BLaER1 treated with 17β-estradiol and CSF1 and Interleukin-3, amounts not matched to agents 10 nM and 100 nM (cell line): ENCODE results near the gene FLNA.
"Not testable (repeated sequence)": the region's sequence is repeated elsewhere in the genome, so short reads cannot be mapped to it uniquely, and the experiment has no call there.

Source experiments
- H3K27ac ChIP-seq, 11 experiments: shearing (Covaris generic); formaldehyde crosslinking; 2 replicates each; pipeline ENCODE4 v1.8.1; 2022
- H3K27me3 ChIP-seq, 11 experiments: shearing (Covaris generic); formaldehyde crosslinking; 2 replicates each; pipeline ENCODE4 v1.8.1; 2022
- H3K36me3 ChIP-seq, 11 experiments: shearing (Covaris generic); formaldehyde crosslinking; 2 replicates each; pipeline ENCODE4 v1.8.1; 2022
- H3K4me1 ChIP-seq, 10 experiments: shearing (Covaris generic); formaldehyde crosslinking; 2 replicates each; pipeline ENCODE4 v1.8.1; 2022
- H3K4me2 ChIP-seq, 11 experiments: shearing (Covaris generic); formaldehyde crosslinking; 2 replicates each; pipeline ENCODE4 v1.8.1; 2022
- H3K4me3 ChIP-seq, 10 experiments: shearing (Covaris generic); formaldehyde crosslinking; 2 replicates each; pipeline ENCODE4 v1.8.1; 2022
- H3K9ac ChIP-seq, 11 experiments: shearing (Covaris generic); formaldehyde crosslinking; 2 replicates each; pipeline ENCODE4 v1.8.1; 2022
- H3K9me3 ChIP-seq, 11 experiments: shearing (Covaris generic); formaldehyde crosslinking; replicated peaks in 1 of 11; 2 replicates each; pipeline ENCODE4 v1.8.1; 2022
- H4K20me1 ChIP-seq, 11 experiments: shearing (Covaris generic); formaldehyde crosslinking; 2 replicates each; pipeline ENCODE4 v1.8.1; 2022
- Cebpa-rat ChIP-seq, 11 experiments: shearing (Covaris generic); IDR thresholded peaks; 2 replicates each; pipeline ENCODE4 v1.8.1; 2022

FLNA gene

DNA sequence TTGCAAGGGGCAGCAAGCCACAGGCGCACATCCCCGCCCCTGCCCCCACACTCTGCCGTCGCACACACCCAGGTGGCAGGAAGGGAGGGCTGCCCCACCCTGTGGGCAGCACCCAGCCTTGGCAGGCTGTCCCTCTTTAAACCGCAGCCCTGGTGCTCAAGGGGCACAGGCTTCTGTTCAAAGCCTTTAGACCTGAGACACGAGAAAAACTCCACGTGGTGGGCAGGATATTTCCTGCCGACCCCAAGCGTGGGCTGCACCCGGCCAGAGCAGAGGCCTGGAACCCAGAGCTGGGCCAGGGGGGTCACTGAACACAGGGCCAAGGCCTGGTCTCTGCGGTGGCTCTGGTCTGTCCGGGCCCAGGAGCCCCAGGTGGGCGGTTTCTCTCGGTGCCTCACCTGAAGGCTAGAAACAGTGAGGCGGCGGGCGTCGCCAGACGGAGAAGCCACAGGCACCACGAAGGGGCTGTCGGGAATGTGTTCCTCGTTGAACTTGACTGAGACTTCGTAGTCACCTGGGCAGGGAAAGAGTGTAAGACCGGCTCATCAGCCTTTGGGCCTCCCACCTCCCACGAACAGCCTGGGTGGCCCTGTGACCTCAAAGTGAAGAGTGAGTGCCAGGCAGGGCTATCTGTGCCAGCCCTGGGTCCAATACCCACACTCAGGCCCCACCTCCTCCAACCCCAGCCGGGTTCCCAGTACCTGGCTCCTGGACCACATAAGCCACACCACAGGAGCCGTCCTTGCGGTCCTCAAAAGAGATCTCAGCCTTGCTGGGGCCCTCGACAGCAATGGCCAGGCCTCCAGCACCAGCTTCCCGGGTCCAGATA lies 23.0 kb downstream of the FLNA start:
- H3K4me2 ChIP-seq = 0 out of 22 replicates have a peak overlapping the region, but pooled peaks of 1 of the 11 experiments have one; percentile 9
- peaks cover 73 to 84% (median 81%) of the 10 kb centered on the region in 11 experiments for H3K36me3 ChIP-seq
- peak overlapping the region in 4 of 11 experiments; percentile 7 to 30 (median 24); a peak in 5 of 22 replicates for H3K9ac ChIP-seq
- peaks cover 28 to 94% (median 87%) of the 10 kb centered on the region in 11 experiments; a peak in 21 of 22 replicates for H4K20me1 ChIP-seq
- H3K27me3 ChIP-seq = peaks cover 0 to 55% (median 32%) of the 10 kb centered on the region in 11 experiments; a peak in 16 of 22 replicates
- H3K4me3 ChIP-seq = no peak overlapping the region
- H3K27ac ChIP-seq = no peak overlapping the region
- H3K4me1 ChIP-seq = peaks cover 7 to 79% (median 26%) of the 10 kb centered on the region in 10 experiments; a peak in 19 of 20 replicates
- H3K9me3 ChIP-seq = peaks cover 0 to 24% (median 0%) of the 10 kb centered on the region in 11 experiments; a peak in 9 of 22 replicates
- no peak for TF ChIP-seq Cebpa-rat (IDR thresholded peaks at IDR 0.05)

DNA sequence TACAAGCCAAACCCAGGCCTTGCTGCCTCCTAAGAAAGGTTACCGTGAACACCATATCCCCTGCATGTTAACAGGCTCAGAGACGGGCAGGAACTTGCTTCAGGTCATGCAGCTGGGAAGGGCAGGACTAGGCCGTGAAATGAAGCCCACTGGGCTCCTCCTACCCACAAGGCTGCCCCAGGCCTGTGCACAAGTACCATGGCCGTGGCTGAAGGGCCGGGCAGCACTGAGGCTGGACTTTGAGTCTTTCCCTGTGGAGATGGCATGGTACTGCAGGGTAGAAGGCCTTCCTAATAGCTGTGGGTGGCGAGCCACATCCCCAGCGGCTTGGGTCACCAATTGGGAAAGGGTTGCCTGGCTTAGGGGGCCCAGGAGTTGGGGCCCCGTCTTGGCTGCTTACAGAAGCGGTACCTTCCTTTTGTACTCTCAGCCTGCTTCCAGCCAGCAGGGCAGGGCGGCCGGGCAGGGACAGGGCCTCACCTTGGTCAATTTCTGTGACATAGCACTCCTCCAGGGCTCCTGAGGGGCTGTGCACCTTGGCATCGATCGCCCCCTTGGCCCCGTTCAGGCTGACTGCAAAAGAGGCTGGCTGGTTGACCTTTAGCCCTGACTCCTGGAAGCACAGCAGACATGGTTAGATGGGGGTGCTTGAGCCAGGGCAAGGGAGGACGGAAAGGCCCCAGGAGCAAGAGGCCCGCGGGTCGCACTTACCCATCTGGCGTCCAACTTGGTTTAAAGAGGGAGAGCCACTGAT lies 23.8 kb downstream of the FLNA start:
- peaks cover 7 to 79% (median 26%) of the 10 kb centered on the region in 10 experiments; a peak in 19 of 20 replicates for H3K4me1 ChIP-seq
- H3K9ac ChIP-seq = peak overlapping the region in 1 of 11 experiments; percentile 8; a peak in 3 of 22 replicates
- no peak overlapping the region for H3K27ac ChIP-seq
- H3K27me3 ChIP-seq = peaks cover 0 to 53% (median 32%) of the 10 kb centered on the region in 11 experiments; a peak in 16 of 22 replicates
- TF ChIP-seq Cebpa-rat (IDR thresholded peaks at IDR 0.05) = no peak
- 0 out of 22 replicates have a peak overlapping the region, but pooled peaks of 1 of the 11 experiments have one; percentile 9 for H3K4me2 ChIP-seq
- peaks cover 67 to 76% (median 73%) of the 10 kb centered on the region in 11 experiments for H3K36me3 ChIP-seq
- no peak overlapping the region for H3K4me3 ChIP-seq
- H3K9me3 ChIP-seq = peaks cover 0 to 24% (median 0%) of the 10 kb centered on the region in 11 experiments; a peak in 9 of 22 replicates
- H4K20me1 ChIP-seq = peaks cover 24 to 86% (median 79%) of the 10 kb centered on the region in 11 experiments; a peak in 21 of 22 replicates

DNA sequence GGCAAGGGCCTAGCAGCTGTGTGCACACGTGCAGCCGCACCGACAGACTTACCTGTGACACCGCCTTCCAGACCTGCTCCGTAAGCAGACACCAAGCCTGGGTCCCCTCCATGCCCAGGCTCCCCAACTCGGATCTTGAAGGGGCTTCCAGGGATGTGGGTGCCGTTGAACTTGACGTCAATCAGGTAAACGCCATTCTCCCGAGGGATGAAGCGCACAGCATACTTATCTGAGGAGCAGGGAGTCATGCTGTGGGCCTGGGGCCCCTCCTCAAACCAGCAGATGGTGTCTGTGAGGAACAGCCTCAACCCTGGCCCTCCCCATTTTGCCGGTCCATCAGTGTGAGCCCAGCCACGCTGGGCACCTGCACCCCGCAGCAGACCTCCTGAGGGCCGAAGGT lies 24.5 kb downstream of the FLNA start:
- peaks cover 62 to 70% (median 67%) of the 10 kb centered on the region in 11 experiments for H3K36me3 ChIP-seq
- peaks cover 0 to 50% (median 30%) of the 10 kb centered on the region in 11 experiments; a peak in 16 of 22 replicates for H3K27me3 ChIP-seq
- no peak overlapping the region for H3K4me3 ChIP-seq
- peaks cover 0 to 23% (median 0%) of the 10 kb centered on the region in 11 experiments; a peak in 9 of 22 replicates for H3K9me3 ChIP-seq
- no peak overlapping the region; a peak in 1 of 22 replicates for H3K9ac ChIP-seq
- peaks cover 18 to 80% (median 73%) of the 10 kb centered on the region in 11 experiments; a peak in 21 of 22 replicates for H4K20me1 ChIP-seq
- H3K27ac ChIP-seq = no peak overlapping the region
- TF ChIP-seq Cebpa-rat (IDR thresholded peaks at IDR 0.05) = no peak
- peaks cover 7 to 74% (median 26%) of the 10 kb centered on the region in 10 experiments; a peak in 19 of 20 replicates for H3K4me1 ChIP-seq
- H3K4me2 ChIP-seq = peak overlapping the region in 3 of 11 experiments; percentile 6 to 46 (median 33); a peak in 4 of 22 replicates

DNA sequence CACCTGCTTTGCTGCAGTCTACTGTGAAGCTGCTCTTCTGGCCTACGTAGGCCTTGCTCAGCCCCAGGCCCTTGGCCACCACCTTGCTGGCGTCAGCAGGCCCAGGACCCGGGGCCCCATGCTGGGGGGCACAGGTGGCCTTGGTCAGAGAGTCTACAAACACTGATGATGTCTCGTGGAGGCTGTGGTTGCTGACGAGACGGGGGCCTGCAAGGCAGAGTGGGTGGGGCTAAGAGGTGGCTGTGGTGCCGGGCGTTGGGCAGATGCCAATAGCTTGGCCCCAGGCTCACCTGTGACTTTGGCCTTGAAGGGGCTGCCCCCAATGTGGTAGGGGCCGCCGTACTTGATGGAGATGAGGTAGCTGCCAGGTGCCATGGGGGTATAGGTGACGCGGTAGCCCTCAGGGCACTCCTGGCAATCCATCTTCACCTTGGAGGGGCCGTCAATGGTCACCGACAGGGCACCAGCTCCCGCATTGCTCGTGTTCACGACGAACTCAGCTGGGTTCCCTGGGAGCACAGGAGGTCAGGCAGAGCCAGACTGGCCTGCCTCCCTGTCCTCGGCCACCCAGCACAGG lies 25.0 kb downstream of the FLNA start:
- Histone ChIP-seq H3K4me1 (peaks cover 7 to 69% (median 26%) of the 10 kb centered on the region in 10 experiments; a peak in 19 of 20 replicates), H3K9me3 (peaks cover 0 to 18% (median 0%) of the 10 kb centered on the region in 11 experiments; a peak in 8 of 22 replicates), H3K27ac (peak overlapping the region in 2 of 11 experiments; percentile 11 to 25; a peak in 1 of 22 replicates), H3K9ac (peak overlapping the region in 1 of 11 experiments; percentile 2; a peak in 2 of 22 replicates), H3K27me3 (peaks cover 0 to 48% (median 29%) of the 10 kb centered on the region in 11 experiments; a peak in 16 of 22 replicates), H3K36me3 (peaks cover 57 to 64% (median 62%) of the 10 kb centered on the region in 11 experiments), H3K4me2 (peak overlapping the region in 3 of 11 experiments; percentile 6 to 46 (median 33); a peak in 6 of 22 replicates), H4K20me1 (peaks cover 16 to 74% (median 68%) of the 10 kb centered on the region in 11 experiments; a peak in 21 of 22 replicates), H3K4me3 (no peak overlapping the region)
- no peak for TF ChIP-seq Cebpa-rat (IDR thresholded peaks at IDR 0.05)

- H3K4me1 ChIP-seq = peaks cover 7 to 67% (median 26%) of the 10 kb centered on the region in 10 experiments; a peak in 19 of 20 replicates
- peak overlapping the region in 4 of 11 experiments; percentile 32 to 74 (median 50); a peak in 4 of 22 replicates for H3K27ac ChIP-seq
These were observed 25.6 kb downstream of the FLNA start for GRCh38 chrX:154348646-154349358.

DNA sequence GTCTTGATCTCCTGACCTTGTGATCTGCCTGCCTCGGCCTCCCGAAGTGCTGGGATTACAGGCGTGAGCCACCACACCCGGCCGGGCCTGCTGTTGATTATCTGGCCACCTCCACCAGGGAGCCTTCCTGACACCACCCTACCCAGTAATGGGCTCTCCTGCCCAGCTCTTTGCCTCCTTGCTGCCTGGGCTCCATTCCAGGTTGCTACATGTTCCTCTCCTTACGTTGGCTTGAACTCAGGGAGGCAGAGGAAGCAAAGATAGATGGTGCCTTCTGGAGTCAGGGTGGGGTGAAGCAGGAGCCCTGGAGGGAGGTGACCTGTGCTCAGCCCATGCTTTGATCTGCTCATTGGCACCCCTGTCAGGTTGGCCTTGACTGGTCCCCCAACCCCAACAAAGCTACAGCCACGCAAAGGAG lies 26.3 kb downstream of the FLNA start:
- TF ChIP-seq Cebpa-rat (IDR thresholded peaks at IDR 0.05) = no peak
- Histone ChIP-seq H3K36me3 (peaks cover 45 to 51% (median 48%) of the 10 kb centered on the region in 11 experiments), H3K4me3 (no peak overlapping the region), H3K27me3 (peaks cover 0 to 35% (median 26%) of the 10 kb centered on the region in 11 experiments; a peak in 16 of 22 replicates), H3K4me2 (peak overlapping the region in 9 of 11 experiments; percentile 6 to 46 (median 21); a peak in 9 of 22 replicates), H3K27ac (peak overlapping the region in 5 of 11 experiments; percentile 32 to 74 (median 44); a peak in 7 of 22 replicates), H3K9ac (peak overlapping the region in 3 of 11 experiments; percentile 8 to 15 (median 11); a peak in 1 of 22 replicates), H3K9me3 (peaks cover 0 to 13% (median 0%) of the 10 kb centered on the region in 11 experiments; a peak in 7 of 22 replicates), H3K4me1 (peaks cover 7 to 60% (median 26%) of the 10 kb centered on the region in 10 experiments; a peak in 19 of 20 replicates), H4K20me1 (peaks cover 10 to 61% (median 55%) of the 10 kb centered on the region in 11 experiments; a peak in 21 of 22 replicates)

More at GRCh38 chrX:154348646-154349358, 25.6 kb downstream of the FLNA start:
- no peak for TF ChIP-seq Cebpa-rat (IDR thresholded peaks at IDR 0.05)
- peaks cover 52 to 58% (median 55%) of the 10 kb centered on the region in 11 experiments for H3K36me3 ChIP-seq
- peaks cover 0 to 13% (median 0%) of the 10 kb centered on the region in 11 experiments; a peak in 8 of 22 replicates for H3K9me3 ChIP-seq
- H3K4me2 ChIP-seq = peak overlapping the region in 7 of 11 experiments; percentile 6 to 46 (median 21); a peak in 8 of 22 replicates
- peaks cover 0 to 41% (median 29%) of the 10 kb centered on the region in 11 experiments; a peak in 16 of 22 replicates for H3K27me3 ChIP-seq
- no peak overlapping the region for H3K4me3 ChIP-seq
- peaks cover 10 to 68% (median 61%) of the 10 kb centered on the region in 11 experiments; a peak in 21 of 22 replicates for H4K20me1 ChIP-seq
- H3K9ac ChIP-seq = peak overlapping the region in 4 of 11 experiments; percentile 2 to 15 (median 10); a peak in 2 of 22 replicates

- H3K4me2 ChIP-seq, H3K4me3 ChIP-seq, H3K27ac ChIP-seq, H3K9ac ChIP-seq, H3K9me3 ChIP-seq, H3K27me3 ChIP-seq, H3K36me3 ChIP-seq: not testable (repeated sequence)
- peaks cover 7 to 16% (median 14%) of the 10 kb centered on the region in 10 experiments; a peak in 18 of 20 replicates for H3K4me1 ChIP-seq
- peaks cover 0 to 16% (median 10%) of the 10 kb centered on the region in 11 experiments; a peak in 16 of 22 replicates for H4K20me1 ChIP-seq
These were observed 30.8 kb downstream of the FLNA start for GRCh38 chrX:154343620-154344019.

DNA sequence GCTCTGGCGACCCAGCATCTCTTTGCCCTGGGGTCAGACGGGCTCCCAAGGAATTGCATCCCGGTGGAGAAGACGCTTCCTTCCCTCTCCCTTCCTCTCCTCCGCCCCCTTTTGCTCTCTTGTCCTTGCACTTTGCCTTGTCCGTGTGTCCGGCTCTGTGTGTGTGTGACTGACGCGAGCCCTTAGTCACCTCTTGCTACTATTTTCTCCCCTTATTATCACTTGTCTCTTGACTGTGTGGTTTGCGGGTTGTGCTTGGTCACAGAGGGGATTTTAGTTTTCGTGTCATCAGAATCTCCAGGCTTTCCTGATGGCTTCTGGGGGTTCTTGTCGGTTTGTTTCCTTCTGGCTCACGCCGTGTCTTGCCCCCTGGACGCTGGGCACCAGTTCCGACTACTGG lies 31.4 kb downstream of the FLNA start:
- not testable (repeated sequence) for H3K27me3 ChIP-seq, H3K9ac ChIP-seq, H3K36me3 ChIP-seq, H3K4me3 ChIP-seq, H3K27ac ChIP-seq, H3K4me2 ChIP-seq, H3K9me3 ChIP-seq
- Histone ChIP-seq H4K20me1 (peaks cover 0 to 10% (median 4%) of the 10 kb centered on the region in 11 experiments; a peak in 13 of 22 replicates), H3K4me1 (peaks cover 6 to 11% (median 8%) of the 10 kb centered on the region in 10 experiments; a peak in 18 of 20 replicates)

- H3K4me2 ChIP-seq, H3K27ac ChIP-seq, H3K36me3 ChIP-seq, H3K4me3 ChIP-seq, H3K9ac ChIP-seq, H3K4me1 ChIP-seq, H3K9me3 ChIP-seq, H4K20me1 ChIP-seq, H3K27me3 ChIP-seq: not testable (repeated sequence)
These were observed 32.8 kb downstream of the FLNA start for GRCh38 chrX:154341399-154342298.
